RWPE1 (cell line): ENCODE data around the gene CHN2.

Source experiments
- CTCF ChIA-PET: fragments of 350-600 bp; sonication (Branson Sonifier 250); formaldehyde crosslinking; extraction: SDS; loops from one replicate; lab custom pipeline; 2021; lab: Yijun Ruan, JAX
- POLR2A ChIA-PET: fragments of 400-600 bp; formaldehyde crosslinking; extraction: SDS; loops from one replicate; lab custom pipeline; 2020; ENCODE audit warnings: antibody characterized with exemption; ENCODE audit not compliant: low non-redundant PET; lab: Yijun Ruan, JAX
- DNase-seq: peaks from one replicate; pipeline ENCODE4 v3.0.0; 2012; ENCODE audit warnings: low spot score
- H3K27ac ChIP-seq: fragments of 450-650 bp; 2 replicates; pipeline ENCODE4 v1.5.1; 2017
- TF ChIP-seq, protein P1 (sequence below): fragments of 450-650 bp; conservative IDR thresholded peaks from 2 replicates; pipeline ENCODE4 v1.5.1; 2017; ENCODE audit warnings: low read depth, mild to moderate bottlenecking

Gene CHN2

GRCh38 chr7:29485339-29486190 lies 291.0 kb downstream of the CHN2 start:
- no peak for DNase-seq
- TF ChIP-seq, protein P1, sequence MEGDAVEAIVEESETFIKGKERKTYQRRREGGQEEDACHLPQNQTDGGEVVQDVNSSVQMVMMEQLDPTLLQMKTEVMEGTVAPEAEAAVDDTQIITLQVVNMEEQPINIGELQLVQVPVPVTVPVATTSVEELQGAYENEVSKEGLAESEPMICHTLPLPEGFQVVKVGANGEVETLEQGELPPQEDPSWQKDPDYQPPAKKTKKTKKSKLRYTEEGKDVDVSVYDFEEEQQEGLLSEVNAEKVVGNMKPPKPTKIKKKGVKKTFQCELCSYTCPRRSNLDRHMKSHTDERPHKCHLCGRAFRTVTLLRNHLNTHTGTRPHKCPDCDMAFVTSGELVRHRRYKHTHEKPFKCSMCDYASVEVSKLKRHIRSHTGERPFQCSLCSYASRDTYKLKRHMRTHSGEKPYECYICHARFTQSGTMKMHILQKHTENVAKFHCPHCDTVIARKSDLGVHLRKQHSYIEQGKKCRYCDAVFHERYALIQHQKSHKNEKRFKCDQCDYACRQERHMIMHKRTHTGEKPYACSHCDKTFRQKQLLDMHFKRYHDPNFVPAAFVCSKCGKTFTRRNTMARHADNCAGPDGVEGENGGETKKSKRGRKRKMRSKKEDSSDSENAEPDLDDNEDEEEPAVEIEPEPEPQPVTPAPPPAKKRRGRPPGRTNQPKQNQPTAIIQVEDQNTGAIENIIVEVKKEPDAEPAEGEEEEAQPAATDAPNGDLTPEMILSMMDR, result no peak
- CTCF ChIA-PET, result interaction anchor here (0.6 kb wide), 1 partner anchor 530 kb away, joined by 3 read pairs; no protein-coding TSS in a partner anchor
- POLR2A ChIA-PET, result no interaction called here
- no peak overlapping the region for H3K27ac ChIP-seq

DNA sequence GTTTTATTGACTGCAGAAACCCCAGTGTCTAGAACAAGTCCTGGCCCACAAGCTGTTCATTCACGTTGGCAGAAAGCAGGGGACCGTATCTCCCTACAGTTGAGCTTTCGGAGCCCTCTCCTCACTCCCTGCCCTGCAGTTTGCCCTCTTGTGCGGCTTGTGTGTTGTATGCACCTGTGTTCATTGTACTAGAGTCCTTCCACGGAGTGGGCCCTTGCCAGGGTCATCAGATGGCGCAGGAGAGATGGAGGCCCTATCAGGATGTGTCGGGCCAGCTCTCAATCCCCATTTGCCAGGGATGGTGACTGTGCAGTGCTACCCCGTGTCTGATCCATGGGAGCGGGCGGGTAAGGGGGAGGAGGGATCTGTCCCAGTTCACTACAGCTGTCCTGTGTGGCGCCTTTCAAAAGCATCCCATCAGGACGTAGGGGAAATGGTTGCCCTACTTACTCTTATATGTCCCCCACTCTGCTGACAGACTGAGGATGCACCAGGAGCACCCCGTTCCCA lies 291.7 kb downstream of the CHN2 start:
- CTCF ChIA-PET, result no interaction called here
- H3K27ac ChIP-seq, result no peak overlapping the region
- no peak for DNase-seq
- TF ChIP-seq, protein P1, result no peak
- POLR2A ChIA-PET, result no interaction called here

DNA sequence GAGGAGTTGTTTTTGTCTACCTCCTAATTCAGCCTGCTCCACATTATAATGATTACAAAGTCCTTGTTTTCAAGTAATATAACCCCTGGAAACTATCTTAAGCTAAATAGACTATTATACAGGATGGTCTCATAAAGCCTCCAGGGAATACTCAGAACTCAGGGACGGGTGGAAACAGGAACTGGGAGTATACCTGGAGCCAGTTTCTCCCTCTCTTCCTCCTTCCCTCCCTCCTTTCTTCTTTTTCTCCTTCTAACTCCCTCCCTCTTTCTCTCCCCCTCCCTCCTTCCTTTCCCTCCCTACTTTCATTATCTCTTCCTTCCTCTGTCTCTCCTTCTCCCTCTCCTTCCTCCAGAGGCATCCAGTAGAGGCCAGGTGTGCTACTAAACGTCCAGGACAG lies 292.8 kb downstream of the CHN2 start:
- TF ChIP-seq, protein P1, result no peak
- DNase-seq, result no peak
- POLR2A ChIA-PET, result no interaction called here
- H3K27ac ChIP-seq, result no peak overlapping the region
- CTCF ChIA-PET, result interaction anchor here (1.2 kb wide), 1 partner anchor 102 kb away, joined by 5 read pairs; no protein-coding TSS in a partner anchor

- no peak for DNase-seq
- CTCF ChIA-PET, result interaction anchor here (1.2 kb wide), 1 partner anchor 101 kb away, joined by 5 read pairs; no protein-coding TSS in a partner anchor
- H3K27ac ChIP-seq, result no peak overlapping the region
- TF ChIP-seq, protein P1, result no peak
- POLR2A ChIA-PET, result no interaction called here
Measured at GRCh38 chr7:29488203-29488970, 293.8 kb downstream of the CHN2 start.

DNA sequence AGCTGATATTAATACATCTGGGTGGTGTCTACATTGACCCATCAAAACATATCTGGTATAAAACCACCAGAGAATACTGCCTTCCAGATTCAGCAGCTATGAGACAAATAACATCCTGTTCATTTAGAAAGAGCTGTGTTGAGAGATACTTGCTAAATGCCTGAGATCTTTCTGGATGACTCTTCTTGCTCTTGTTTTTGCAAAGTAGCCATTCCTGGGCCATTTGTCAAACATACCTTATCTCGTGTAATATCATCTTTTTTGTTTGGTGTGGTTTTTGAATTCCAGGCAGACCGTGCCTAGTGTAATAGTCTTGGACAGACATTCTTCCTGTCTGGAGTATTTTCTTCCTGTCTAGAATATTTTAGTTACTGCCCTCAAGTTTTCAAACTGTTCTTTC lies 294.4 kb downstream of the CHN2 start:
- H3K27ac ChIP-seq, result no peak overlapping the region
- ChIA-PET POLR2A (no interaction called here), CTCF (no interaction called here)
- TF ChIP-seq, protein P1, result no peak
- peak; percentile 13 for DNase-seq

GRCh38 chr7:29490094-29490607 lies 295.6 kb downstream of the CHN2 start:
- H3K27ac ChIP-seq, result no peak overlapping the region
- TF ChIP-seq, protein P1, result no peak
- POLR2A ChIA-PET, result no interaction called here
- CTCF ChIA-PET, result interaction anchor here (0.6 kb wide), 1 partner anchor 396 kb away, joined by 3 read pairs; no protein-coding TSS in a partner anchor
- no peak for DNase-seq
